GM12873 (cell line): ENCODE data around the gene PPP3R1.

Source experiments
- TF ChIP-seq, protein P1 (sequence below): IDR thresholded peaks from 2 replicates; pipeline ENCODE4 v1.5.1; 2012; ENCODE audit warnings: low read depth, mild to moderate bottlenecking, moderate library complexity, low read length, control low read depth; ENCODE audit not compliant: insufficient read depth; ENCODE audit errors: missing control alignments

Gene PPP3R1

DNA sequence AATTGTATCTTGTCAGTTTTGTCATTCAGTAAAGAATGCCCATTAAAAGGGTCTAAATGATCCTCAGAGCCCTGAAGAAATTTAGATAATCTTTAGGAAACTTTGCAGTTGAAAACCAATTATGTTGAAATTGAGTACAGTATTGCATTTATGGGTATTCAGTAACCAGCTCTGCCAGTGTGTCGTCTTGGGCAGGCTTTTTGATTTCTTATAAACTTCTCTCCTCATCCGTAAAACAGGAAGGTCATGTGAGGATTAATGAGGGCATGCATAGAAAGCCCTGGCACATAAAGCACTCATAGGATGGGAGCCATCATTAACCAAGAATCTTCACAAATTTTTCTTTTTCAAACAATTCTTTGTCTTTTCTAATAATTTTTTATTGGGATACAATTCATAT lies 79.8 kb downstream of the PPP3R1 start:
- TF ChIP-seq, protein P1, sequence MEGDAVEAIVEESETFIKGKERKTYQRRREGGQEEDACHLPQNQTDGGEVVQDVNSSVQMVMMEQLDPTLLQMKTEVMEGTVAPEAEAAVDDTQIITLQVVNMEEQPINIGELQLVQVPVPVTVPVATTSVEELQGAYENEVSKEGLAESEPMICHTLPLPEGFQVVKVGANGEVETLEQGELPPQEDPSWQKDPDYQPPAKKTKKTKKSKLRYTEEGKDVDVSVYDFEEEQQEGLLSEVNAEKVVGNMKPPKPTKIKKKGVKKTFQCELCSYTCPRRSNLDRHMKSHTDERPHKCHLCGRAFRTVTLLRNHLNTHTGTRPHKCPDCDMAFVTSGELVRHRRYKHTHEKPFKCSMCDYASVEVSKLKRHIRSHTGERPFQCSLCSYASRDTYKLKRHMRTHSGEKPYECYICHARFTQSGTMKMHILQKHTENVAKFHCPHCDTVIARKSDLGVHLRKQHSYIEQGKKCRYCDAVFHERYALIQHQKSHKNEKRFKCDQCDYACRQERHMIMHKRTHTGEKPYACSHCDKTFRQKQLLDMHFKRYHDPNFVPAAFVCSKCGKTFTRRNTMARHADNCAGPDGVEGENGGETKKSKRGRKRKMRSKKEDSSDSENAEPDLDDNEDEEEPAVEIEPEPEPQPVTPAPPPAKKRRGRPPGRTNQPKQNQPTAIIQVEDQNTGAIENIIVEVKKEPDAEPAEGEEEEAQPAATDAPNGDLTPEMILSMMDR: no peak

DNA sequence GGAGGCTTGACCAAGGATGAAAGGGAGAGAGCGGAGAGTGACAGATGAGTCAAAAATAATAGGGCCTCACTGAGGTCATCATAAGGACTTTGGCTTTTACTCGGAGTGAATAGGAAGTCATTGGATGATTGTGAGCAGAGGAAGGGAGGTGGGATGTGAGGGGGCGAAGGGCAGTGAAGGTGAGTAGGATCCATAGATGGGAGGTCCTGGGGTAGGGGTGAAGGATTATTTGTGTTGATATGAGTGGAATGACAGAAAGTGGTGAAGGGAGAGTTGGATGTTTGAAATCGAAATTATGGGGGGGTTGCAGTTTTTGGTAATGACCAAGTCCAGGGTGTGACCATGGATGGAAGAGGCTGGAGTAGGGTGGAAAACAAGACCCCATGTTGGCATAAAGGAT lies 80.6 kb downstream of the PPP3R1 start:
- TF ChIP-seq, protein P1: no peak

DNA sequence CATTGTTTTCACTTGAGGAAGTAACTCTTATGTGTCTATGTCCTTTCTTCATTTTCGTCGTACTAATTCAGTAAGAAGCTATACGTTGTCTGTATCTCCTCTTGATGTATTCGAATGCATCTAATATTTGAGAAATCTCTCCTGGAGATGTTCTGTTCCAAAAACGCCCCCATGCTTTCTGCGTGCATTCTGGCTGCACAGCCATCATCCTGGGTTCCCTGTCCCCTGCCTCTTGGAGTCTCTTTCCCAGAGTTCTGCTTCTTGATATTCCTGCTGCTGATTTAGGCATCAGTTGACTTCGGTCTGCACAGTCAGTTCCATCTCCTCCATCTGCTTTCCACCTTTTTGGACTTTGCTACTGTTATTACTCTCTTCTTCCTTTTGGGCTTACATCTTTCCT lies 81.2 kb downstream of the PPP3R1 start:
- TF ChIP-seq, protein P1: no peak

DNA sequence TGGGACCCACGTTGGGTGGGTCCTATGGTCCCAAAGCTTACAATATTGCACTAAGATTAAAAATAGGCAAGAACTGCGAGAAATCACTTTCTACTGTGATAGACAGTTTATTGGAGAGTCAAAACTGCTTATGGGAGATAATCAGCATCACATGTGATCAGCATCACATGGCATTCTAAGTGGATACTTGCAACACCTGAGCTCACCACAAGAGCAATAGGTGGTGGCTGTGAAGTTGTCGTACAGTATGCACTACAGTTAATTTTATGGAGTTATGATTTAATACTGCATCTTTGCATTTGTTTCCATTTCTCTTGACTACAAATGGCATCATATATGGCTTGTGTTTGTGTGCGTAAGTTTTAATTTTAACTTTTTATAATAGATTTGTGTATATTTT lies 83.0 kb downstream of the PPP3R1 start:
- TF ChIP-seq, protein P1: peak; percentile 30

DNA sequence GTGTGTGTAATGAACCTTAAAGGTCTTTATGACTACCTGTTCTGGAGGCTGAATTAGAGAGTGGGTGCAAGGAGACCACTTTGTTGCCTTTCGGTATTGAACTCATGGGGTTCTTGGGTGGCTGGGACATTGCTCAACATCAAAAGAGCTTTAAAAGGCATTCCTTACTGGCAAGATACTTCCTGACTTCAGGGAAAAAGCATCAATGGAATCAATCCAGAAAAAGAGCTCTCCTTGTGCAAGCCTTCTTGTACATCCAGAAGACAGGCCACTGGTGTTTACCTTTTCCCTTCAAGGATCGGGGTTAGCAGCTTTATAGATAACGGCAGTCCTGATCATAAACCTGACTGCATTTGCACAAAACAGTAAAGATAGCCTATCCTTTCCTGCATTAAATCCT lies 85.1 kb downstream of the PPP3R1 start:
- TF ChIP-seq, protein P1: no peak

DNA sequence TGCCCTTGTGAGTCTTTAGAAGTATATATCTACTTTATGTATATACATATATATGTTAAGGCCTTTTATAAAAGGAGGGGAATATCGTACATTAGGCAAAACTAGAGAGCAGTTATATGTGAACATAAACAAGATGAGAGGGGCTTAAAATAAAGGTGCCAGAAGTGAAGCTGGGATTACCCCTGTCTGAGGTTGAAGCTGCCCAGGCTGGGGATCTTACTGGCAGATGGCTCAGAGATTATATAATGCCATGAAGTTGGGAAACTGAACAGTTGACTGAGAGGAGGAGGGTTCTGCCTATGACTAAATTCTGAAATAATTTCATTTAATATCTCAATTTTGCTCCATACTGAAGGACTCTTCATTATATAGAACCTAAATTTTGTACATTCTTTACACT lies 88.7 kb downstream of the PPP3R1 start:
- TF ChIP-seq, protein P1: no peak

DNA sequence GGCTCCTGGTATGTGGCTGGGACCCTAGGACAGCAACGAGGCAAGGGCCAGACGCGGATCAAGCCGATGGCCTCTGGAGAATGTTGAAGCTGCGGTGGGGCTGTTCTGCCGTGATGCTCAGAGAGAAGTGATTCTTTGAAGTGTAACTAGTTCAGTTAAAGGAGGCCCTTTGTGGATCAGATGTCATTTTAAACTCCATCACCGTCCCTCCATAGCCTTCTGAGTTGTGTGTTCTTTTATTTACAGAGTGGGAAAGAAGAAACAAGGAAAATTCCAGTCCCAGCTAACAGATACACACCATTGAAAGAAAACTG lies 94.2 kb downstream of the PPP3R1 start:
- TF ChIP-seq, protein P1: no peak
